ENCODE data around the gene HMGCL.
A peak's percentile ranks its signal among the peaks of the same experiment; 100 is the strongest.

The HMGCL gene

GRCh38 chr1:23801876-23802275 is 23.4 kb downstream of the HMGCL start:
- Histone ChIP-seq H3K9me2 (replicated peaks; ENCODE audit: low read depth, low read length) (no peaks in the 10 kb centered on the region), H3K4me3 (ENCODE audit: low read length, poor library complexity, severe bottlenecking) (peak overlapping the region; percentile 96), H3K27me3 (ENCODE audit: insufficient read depth, low read length, poor library complexity, severe bottlenecking) (no peaks in the 10 kb centered on the region), H2AFZ (ENCODE audit: low read length) (no peak overlapping the region), H3F3A (ENCODE audit: low read depth) (no peaks in the 10 kb centered on the region), H3K79me2 (ENCODE audit: insufficient read depth, low read length) (no peaks in the 10 kb centered on the region; the same call in 1 of the 2 replicates), H4K20me1 (ENCODE audit: insufficient read depth, low read length, poor library complexity, severe bottlenecking) (peaks cover 9% of the 10 kb centered on the region), H3K4me2 (ENCODE audit: low read depth, low read length, poor library complexity, severe bottlenecking) (peak overlapping the region; percentile 98), H3K36me3 (ENCODE audit: insufficient read depth, low read length) (peaks cover 4% of the 10 kb centered on the region; the same call in 1 of the 2 replicates), H3K9me3 (ENCODE audit: insufficient read depth, low read depth, low read length) (no peaks in the 10 kb centered on the region), H3K4me1 (ENCODE audit: insufficient read depth, low read length, poor library complexity, severe bottlenecking) (peaks cover 15% of the 10 kb centered on the region), H3K9ac (ENCODE audit: low read depth, low read length, poor library complexity, severe bottlenecking) (peak overlapping the region; percentile 97)
- TF ChIP-seq CTCF (conservative IDR thresholded peaks at IDR 0.05; ENCODE audit: low read length) (no peak), EZH2phosphoT487 (IDR thresholded peaks at IDR 0.05; ENCODE audit: borderline replicate concordance) (no peak)

- peak overlapping the region; percentile 98 for H3K4me2 ChIP-seq (ENCODE audit: low read depth, low read length, poor library complexity, severe bottlenecking)
- H2AFZ ChIP-seq (ENCODE audit: low read length) = peak overlapping the region; percentile 93
- H4K20me1 ChIP-seq (ENCODE audit: insufficient read depth, low read length, poor library complexity, severe bottlenecking) = peaks cover 9% of the 10 kb centered on the region
- H3K9me2 ChIP-seq (replicated peaks; ENCODE audit: low read depth, low read length) = no peaks in the 10 kb centered on the region
- no peaks in the 10 kb centered on the region for H3F3A ChIP-seq (ENCODE audit: low read depth)
- H3K9me3 ChIP-seq (ENCODE audit: insufficient read depth, low read depth, low read length) = no peaks in the 10 kb centered on the region
- TF ChIP-seq EZH2phosphoT487 (IDR thresholded peaks at IDR 0.05; ENCODE audit: borderline replicate concordance) = no peak
- TF ChIP-seq CTCF (conservative IDR thresholded peaks at IDR 0.05; ENCODE audit: low read length) = no peak
- peaks cover 4% of the 10 kb centered on the region; the same call in 1 of the 2 replicates for H3K36me3 ChIP-seq (ENCODE audit: insufficient read depth, low read length)
- no peaks in the 10 kb centered on the region for H3K27me3 ChIP-seq (ENCODE audit: insufficient read depth, low read length, poor library complexity, severe bottlenecking)
- no peaks in the 10 kb centered on the region; the same call in 1 of the 2 replicates for H3K79me2 ChIP-seq (ENCODE audit: insufficient read depth, low read length)
- H3K4me1 ChIP-seq (ENCODE audit: insufficient read depth, low read length, poor library complexity, severe bottlenecking) = peaks cover 15% of the 10 kb centered on the region
- H3K4me3 ChIP-seq (ENCODE audit: low read length, poor library complexity, severe bottlenecking) = peak overlapping the region; percentile 96
- H3K9ac ChIP-seq (ENCODE audit: low read depth, low read length, poor library complexity, severe bottlenecking) = peak overlapping the region; percentile 97
Measured at GRCh38 chr1:23801338-23801748, 23.9 kb downstream of the HMGCL start.

- peak within 1 kb of the TSS; percentile 96 for H3K4me3 ChIP-seq (ENCODE audit: low read length, poor library complexity, severe bottlenecking)
- peak within 1 kb of the TSS; percentile 98 for H3K4me2 ChIP-seq (ENCODE audit: low read depth, low read length, poor library complexity, severe bottlenecking)
- H3K9ac ChIP-seq (ENCODE audit: low read depth, low read length, poor library complexity, severe bottlenecking) = peak within 1 kb of the TSS; percentile 97
- H3K27me3 ChIP-seq (ENCODE audit: insufficient read depth, low read length, poor library complexity, severe bottlenecking) = no peaks in the 10 kb centered on the region
- no peaks in the 10 kb centered on the region for H3K9me3 ChIP-seq (ENCODE audit: insufficient read depth, low read depth, low read length)
- no peaks in the 10 kb centered on the region for H3F3A ChIP-seq (ENCODE audit: low read depth)
- H4K20me1 ChIP-seq (ENCODE audit: insufficient read depth, low read length, poor library complexity, severe bottlenecking) = peaks cover 9% of the 10 kb centered on the region
- peaks cover 8% of the 10 kb centered on the region; the same call in 1 of the 2 replicates for H3K36me3 ChIP-seq (ENCODE audit: insufficient read depth, low read length)
- H3K4me1 ChIP-seq (ENCODE audit: insufficient read depth, low read length, poor library complexity, severe bottlenecking) = peaks cover 15% of the 10 kb centered on the region
- peak within 1 kb of the TSS; percentile 93 for H2AFZ ChIP-seq (ENCODE audit: low read length)
- H3K9me2 ChIP-seq (replicated peaks; ENCODE audit: low read depth, low read length) = no peaks in the 10 kb centered on the region
- no peak for TF ChIP-seq EZH2phosphoT487 (IDR thresholded peaks at IDR 0.05; ENCODE audit: borderline replicate concordance)
- TF ChIP-seq CTCF (conservative IDR thresholded peaks at IDR 0.05; ENCODE audit: low read length) = no peak
- H3K79me2 ChIP-seq (ENCODE audit: insufficient read depth, low read length) = no peaks in the 10 kb centered on the region; the same call in 1 of the 2 replicates
Measured at GRCh38 chr1:23800400-23801337, 24.6 kb downstream of the HMGCL start, which contains the start of gene GALE. GALE (minus strand) TSS chr1:23800754; CDS start chr1:23799007, 1,747 bp downstream.
